Ishikawa (cell line): Measurements from ENCODE around the gene SLC24A3.

ENCODE experiments used
- CEBPB ChIP-seq: IDR thresholded peaks from 2 replicates; pipeline ENCODE4 v1.6.1; 2012
- CREB1 ChIP-seq: IDR thresholded peaks from 2 replicates; pipeline ENCODE4 v1.6.1; 2012; ENCODE audit warnings: low read depth
- EGR1 ChIP-seq: IDR thresholded peaks from 2 replicates; pipeline ENCODE4 v1.6.1; 2012
- EP300 ChIP-seq: IDR thresholded peaks from 2 replicates; pipeline ENCODE4 v1.6.1; 2012; ENCODE audit warnings: borderline replicate concordance
- FOXM1 ChIP-seq: IDR thresholded peaks from 2 replicates; pipeline ENCODE4 v1.6.1; 2012; ENCODE audit warnings: low read depth, borderline replicate concordance
- MAX ChIP-seq: IDR thresholded peaks from 2 replicates; pipeline ENCODE4 v1.6.1; 2012
- NFIC ChIP-seq: IDR thresholded peaks from 2 replicates; pipeline ENCODE4 v1.6.1; 2012
- RAD21 ChIP-seq: IDR thresholded peaks from 2 replicates; pipeline ENCODE4 v1.6.1; 2012; ENCODE audit warnings: low read depth
- REST ChIP-seq: IDR thresholded peaks from 2 replicates; pipeline ENCODE4 v1.6.1; 2012; ENCODE audit warnings: low read depth, mild to moderate bottlenecking
- TAF1 ChIP-seq: IDR thresholded peaks from 2 replicates; pipeline ENCODE4 v1.6.1; 2012; ENCODE audit warnings: low read depth, mild to moderate bottlenecking
- TCF12 ChIP-seq: IDR thresholded peaks from 2 replicates; pipeline ENCODE4 v1.6.1; 2012; ENCODE audit warnings: low read depth
- TEAD4 ChIP-seq: IDR thresholded peaks from 2 replicates; pipeline ENCODE4 v1.6.1; 2012
- USF1 ChIP-seq: IDR thresholded peaks from 2 replicates; pipeline ENCODE4 v1.6.1; 2012
- YY1 ChIP-seq: IDR thresholded peaks from 2 replicates; pipeline ENCODE4 v1.6.1; 2012; ENCODE audit warnings: low read depth
- ZBTB7A ChIP-seq: IDR thresholded peaks from 2 replicates; pipeline ENCODE4 v1.6.1; 2012; ENCODE audit warnings: low read depth

SLC24A3 gene

GRCh38 chr20:19659448-19659847, 447.0 kb downstream of the SLC24A3 start:
- TF ChIP-seq TAF1 (no peak), MAX (no peak)

GRCh38 chr20:19660808-19661378, 448.5 kb downstream of the SLC24A3 start:
- TF ChIP-seq REST = no peak
- TF ChIP-seq YY1 = no peak
- TF ChIP-seq EGR1 = no peak
- no peak for TF ChIP-seq NFIC
- TF ChIP-seq ZBTB7A = no peak
- TF ChIP-seq TEAD4 = no peak
- TF ChIP-seq EP300 = no peak
- no peak for TF ChIP-seq TCF12
- no peak for TF ChIP-seq MAX
- TF ChIP-seq CREB1 = no peak
- TF ChIP-seq RAD21 = no peak
- TF ChIP-seq USF1 = no peak
- TF ChIP-seq CEBPB = no peak
- no peak for TF ChIP-seq TAF1
- no peak for TF ChIP-seq FOXM1

GRCh38 chr20:19661717-19662636, 449.5 kb downstream of the SLC24A3 start:
- peak; percentile 93 for TF ChIP-seq RAD21
- no peak for TF ChIP-seq TAF1
- TF ChIP-seq EP300 = no peak
- TF ChIP-seq FOXM1 = no peak

GRCh38 chr20:19662637-19662995, 450.2 kb downstream of the SLC24A3 start:
- TF ChIP-seq TCF12 = no peak
- TF ChIP-seq MAX = no peak
- no peak for TF ChIP-seq REST
- no peak for TF ChIP-seq FOXM1
- no peak for TF ChIP-seq EGR1
- no peak for TF ChIP-seq NFIC
- no peak for TF ChIP-seq TEAD4
- no peak for TF ChIP-seq CREB1
- TF ChIP-seq CEBPB = no peak
- TF ChIP-seq YY1 = no peak
- TF ChIP-seq TAF1 = no peak
- no peak for TF ChIP-seq USF1
- TF ChIP-seq RAD21 = no peak

GRCh38 chr20:19668418-19668817, 456.0 kb downstream of the SLC24A3 start:
- TF ChIP-seq CEBPB (no peak), MAX (no peak), TAF1 (no peak), CREB1 (no peak)

- TF ChIP-seq EP300 = no peak
- TF ChIP-seq RAD21 = no peak
- TF ChIP-seq REST = no peak
- TF ChIP-seq TEAD4 = no peak
- no peak for TF ChIP-seq YY1
- TF ChIP-seq NFIC = no peak
- no peak for TF ChIP-seq TCF12
- no peak for TF ChIP-seq TAF1
- no peak for TF ChIP-seq EGR1
- TF ChIP-seq USF1 = no peak
- no peak for TF ChIP-seq MAX
- no peak for TF ChIP-seq FOXM1
- no peak for TF ChIP-seq CREB1
- no peak for TF ChIP-seq CEBPB
- no peak for TF ChIP-seq ZBTB7A
These were observed 458.4 kb downstream of the SLC24A3 start for GRCh38 chr20:19670829-19671228.
